Prostate gland (tissue), 2 donors: ENCODE data around the gene NPBWR2.

Source experiments
- CTCF ChIP-seq, 4 experiments: fragments of 200-600 bp in 2 of 4; fragments of 450-650 bp in 2 of 4; sonication (generic) in 2 of 4; IDR thresholded peaks; 1 replicate in 3 of 4; 2 replicates in 1 of 4; pipeline ENCODE4 v1.5.1; 2016 to 2019; ENCODE audit warnings: antibody characterized with exemption in 4 of 4, mild to moderate bottlenecking in 2 of 4, moderate library complexity in 2 of 4
- POLR2AphosphoS5 ChIP-seq: sonication (generic); formaldehyde crosslinking; IDR thresholded peaks from one replicate; pipeline ENCODE4 v1.6.1; 2017; ENCODE audit warnings: antibody characterized with exemption

- TF ChIP-seq CTCF (IDR thresholded peaks at IDR 0.05) (no peak), POLR2AphosphoS5 (no peak)
These were observed 31.8 kb downstream of the NPBWR2 start for GRCh38 chr20:64075556-64075955.
